HEK293T (cell line): ENCODE data around the gene BBS9.

Experiments used
- ARNT ChIP-seq: fragments of 450-650 bp; IDR thresholded peaks from 2 replicates; pipeline ENCODE4 v1.6.1; 2017; ENCODE audit warnings: mild to moderate bottlenecking
- FOXM1 ChIP-seq: fragments of 450-650 bp; IDR thresholded peaks from 2 replicates; pipeline ENCODE4 v1.6.1; 2017; ENCODE audit warnings: mild to moderate bottlenecking, borderline replicate concordance
- SP1 ChIP-seq: fragments of 450-650 bp; IDR thresholded peaks from 2 replicates; pipeline ENCODE4 v1.6.1; 2017
- TF ChIP-seq, protein P1 (sequence below): fragments of 450-650 bp; IDR thresholded peaks from 2 replicates; pipeline ENCODE4 v1.6.1; 2016

DNA sequence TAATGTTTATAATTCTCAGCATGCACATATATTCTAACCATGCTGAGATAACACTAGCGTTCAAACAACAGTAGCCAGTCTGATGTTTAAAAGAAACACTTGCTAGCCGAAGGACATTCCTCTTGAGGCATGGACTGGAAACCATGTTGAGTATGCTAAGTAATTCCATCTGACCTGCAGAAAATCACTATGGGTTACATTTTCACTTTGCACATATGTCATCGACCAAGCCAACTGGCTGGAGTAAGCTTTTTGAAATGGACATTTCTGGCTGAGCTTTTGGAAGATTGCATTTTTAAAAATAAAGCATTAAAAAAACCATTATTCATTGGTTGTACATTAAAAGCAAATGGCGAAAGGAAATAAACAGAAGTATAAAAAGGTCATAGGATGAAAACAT lies 88.2 kb downstream of the BBS9 start:
- TF ChIP-seq ARNT (no peak), FOXM1 (no peak), SP1 (no peak)
- TF ChIP-seq, protein P1, sequence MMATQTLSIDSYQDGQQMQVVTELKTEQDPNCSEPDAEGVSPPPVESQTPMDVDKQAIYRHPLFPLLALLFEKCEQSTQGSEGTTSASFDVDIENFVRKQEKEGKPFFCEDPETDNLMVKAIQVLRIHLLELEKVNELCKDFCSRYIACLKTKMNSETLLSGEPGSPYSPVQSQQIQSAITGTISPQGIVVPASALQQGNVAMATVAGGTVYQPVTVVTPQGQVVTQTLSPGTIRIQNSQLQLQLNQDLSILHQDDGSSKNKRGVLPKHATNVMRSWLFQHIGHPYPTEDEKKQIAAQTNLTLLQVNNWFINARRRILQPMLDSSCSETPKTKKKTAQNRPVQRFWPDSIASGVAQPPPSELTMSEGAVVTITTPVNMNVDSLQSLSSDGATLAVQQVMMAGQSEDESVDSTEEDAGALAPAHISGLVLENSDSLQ, result no peak
